Measurements from ENCODE around the gene CSRP2.

DNA sequence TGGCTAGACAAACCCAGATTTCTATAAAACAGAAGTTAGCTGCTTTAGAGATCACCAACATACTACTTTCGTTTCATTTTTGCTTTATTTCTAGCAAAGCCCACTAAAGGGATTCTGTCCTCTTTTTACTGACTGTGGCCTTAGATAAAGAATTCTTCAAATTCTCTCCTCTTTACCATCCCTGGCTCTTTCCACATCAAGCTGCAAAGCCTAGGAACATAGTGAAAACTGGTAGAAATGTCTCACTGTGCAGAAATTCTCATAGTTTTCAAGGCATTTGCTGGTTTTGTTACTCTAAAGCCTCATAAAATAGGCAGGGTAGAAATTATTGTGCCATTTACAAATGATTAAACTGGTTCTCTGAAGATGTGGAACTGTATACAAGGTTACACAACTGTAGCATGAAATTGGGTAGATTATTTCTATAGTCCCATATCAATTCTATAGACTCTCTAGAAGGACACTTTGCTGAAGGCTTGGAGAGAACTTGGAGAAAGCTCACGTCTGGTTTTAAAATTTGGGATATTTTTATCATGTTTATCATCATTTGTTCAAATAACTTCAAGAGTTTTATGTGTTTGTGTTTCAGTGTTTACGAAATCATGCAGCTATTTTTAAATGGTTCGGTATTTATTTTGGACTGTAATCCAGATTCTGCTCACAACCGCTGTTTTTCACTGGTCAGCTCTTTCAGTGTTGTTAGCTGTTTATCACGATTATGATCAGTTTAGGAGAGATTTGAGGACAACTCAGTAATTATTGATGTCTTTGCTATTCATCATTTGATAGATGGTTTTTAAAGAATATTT lies 36.7 kb upstream of the CSRP2 start:
- no peak for TF ChIP-seq POLR2AphosphoS5 (IDR thresholded peaks at IDR 0.05; ENCODE audit: low read depth, low read length)
- TF ChIP-seq POLR2A (IDR thresholded peaks at IDR 0.05; ENCODE audit: low read depth, low read length), result no peak
- TF ChIP-seq TAF1 (IDR thresholded peaks at IDR 0.05; ENCODE audit: borderline replicate concordance, low read depth, low read length), result no peak

Data from GM12892 (cell line).